SK-N-MC (cell line): ENCODE measurements around the gene KNCN.

Source experiments
- EZH2 ChIP-seq: fragments of 200-600 bp; sonication (generic); IDR thresholded peaks from one replicate; pipeline ENCODE4 v1.6.1; 2017; ENCODE audit warnings: antibody characterized with exemption
- POLR2AphosphoS5 ChIP-seq: IDR thresholded peaks from 2 replicates; pipeline ENCODE4 v1.6.1; 2012; ENCODE audit warnings: mild to moderate bottlenecking, low read depth, low read length, borderline replicate concordance

DNA sequence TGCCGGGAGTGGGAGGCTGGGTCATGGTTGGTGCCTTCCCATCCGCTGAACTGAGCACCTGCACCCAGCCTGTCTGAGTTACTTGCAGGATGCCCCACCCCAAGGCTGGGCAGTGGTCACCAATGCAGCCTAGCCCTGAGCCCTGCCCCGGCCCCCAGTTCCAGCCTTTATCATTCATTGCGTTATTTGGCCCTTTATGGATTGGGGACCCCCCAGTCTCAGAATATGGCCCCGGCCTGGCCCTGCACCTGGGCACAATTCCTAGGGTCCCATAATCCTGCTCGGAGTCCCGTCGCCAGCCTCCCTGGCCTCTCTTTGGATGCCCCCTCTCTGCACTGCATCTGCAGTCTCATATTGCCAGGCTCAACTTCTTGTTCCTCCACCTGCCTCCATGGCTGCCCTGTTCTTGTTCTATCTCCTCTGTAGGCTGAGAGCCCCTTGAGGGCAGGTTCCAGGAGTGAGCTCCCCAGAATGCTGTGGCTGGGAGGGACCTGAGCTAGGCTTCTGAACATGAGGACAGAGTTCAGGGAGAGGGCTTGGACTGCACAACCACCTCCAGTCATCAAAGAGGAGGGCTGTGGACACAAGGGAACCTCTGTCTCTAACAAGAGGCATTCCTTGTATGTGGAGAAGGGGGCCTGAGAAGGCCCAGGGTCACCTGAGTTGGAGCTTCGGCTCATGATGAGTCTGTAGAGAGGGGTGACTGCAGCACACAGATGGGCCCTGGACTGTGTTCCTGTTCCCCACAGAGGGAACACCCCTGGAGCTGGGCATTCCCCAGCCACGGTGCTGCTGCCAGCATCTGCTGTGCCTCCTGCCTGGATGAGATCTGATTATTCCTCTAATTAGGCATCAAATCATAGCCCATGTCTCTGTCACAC lies 1.1 kb upstream of the KNCN start:
- no peak for TF ChIP-seq POLR2AphosphoS5
- TF ChIP-seq EZH2: no peak
